GM19099 (cell line): ENCODE measurements around the gene DNM1.

ENCODE experiments used
- POLR2A ChIP-seq: IDR thresholded peaks from 3 replicates; pipeline ENCODE4 v1.6.1; 2011; ENCODE audit warnings: low read depth; ENCODE audit not compliant: insufficient read length; ENCODE audit errors: extremely low read depth

Gene DNM1

DNA sequence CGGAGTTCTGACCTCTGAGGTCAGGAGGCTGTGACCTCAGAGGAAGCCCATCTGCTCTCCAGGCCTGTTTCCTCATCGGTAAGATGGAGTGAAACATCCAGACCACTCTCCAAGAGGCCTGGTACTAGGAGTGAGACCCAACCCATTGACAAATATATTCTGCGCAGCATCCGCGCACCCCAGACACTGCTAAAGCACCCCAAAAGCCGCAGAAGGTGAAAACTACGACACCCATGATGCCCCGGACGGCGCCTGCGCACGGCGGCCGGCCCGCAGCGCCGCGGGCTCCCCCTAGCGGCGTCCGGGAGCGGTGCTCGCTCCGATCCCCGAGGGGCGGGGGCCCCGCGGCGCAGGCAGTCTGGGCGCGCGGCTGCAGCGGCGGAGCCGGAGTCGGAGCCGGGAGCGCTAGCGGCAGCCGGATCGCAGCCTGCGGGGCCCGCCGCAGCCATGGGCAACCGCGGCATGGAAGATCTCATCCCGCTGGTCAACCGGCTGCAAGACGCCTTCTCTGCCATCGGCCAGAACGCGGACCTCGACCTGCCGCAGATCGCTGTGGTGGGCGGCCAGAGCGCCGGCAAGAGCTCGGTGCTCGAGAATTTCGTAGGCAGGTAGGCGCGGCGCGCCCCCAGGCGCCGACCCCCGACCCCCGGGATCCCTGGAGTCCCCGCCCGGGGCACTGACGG, at the start of gene DNM1:
TSS of gene DNM1 (plus strand) at position 356 of the 683 bp plus-strand sequence. CDS start at position 448, 92 bp downstream.
- no peak for TF ChIP-seq POLR2A

DNA sequence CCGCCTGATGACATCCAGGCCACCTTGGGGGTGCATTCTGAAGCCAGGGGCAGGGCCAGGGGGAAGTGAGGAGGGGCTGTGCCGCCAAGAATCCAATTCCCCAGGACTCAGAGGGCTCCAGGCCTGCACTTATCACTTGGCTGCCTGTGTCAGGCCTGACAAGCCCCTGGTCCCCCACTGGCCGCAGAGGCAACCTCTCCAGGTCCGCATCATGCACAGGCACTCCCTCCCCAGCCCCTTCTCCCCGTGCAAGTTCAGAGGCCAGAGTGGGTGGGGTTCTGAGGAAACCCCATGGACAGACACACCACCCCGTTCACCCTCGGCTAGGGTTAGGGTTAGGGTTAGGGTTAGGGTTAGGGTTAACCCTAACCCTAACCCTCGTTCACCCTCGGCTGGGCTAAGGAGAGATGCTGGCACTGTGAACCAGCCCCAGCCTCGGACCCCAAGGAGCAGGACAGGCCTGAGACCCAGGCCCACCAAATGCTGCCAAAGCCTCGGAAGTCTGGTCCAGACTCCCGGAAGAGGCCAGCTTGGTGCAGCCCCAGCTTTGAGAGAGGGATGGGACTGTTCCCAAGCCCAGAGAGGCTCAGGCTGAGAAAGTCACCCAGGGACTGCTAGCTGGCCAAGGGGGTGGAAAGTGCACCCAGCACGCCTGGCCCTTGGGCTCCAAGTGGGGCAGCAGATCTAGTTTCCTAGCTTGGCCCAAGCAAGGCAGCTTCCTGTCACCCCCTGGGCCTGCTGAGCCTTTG, 49.1 kb upstream of the DNM1 start:
- TF ChIP-seq POLR2A = no peak

DNA sequence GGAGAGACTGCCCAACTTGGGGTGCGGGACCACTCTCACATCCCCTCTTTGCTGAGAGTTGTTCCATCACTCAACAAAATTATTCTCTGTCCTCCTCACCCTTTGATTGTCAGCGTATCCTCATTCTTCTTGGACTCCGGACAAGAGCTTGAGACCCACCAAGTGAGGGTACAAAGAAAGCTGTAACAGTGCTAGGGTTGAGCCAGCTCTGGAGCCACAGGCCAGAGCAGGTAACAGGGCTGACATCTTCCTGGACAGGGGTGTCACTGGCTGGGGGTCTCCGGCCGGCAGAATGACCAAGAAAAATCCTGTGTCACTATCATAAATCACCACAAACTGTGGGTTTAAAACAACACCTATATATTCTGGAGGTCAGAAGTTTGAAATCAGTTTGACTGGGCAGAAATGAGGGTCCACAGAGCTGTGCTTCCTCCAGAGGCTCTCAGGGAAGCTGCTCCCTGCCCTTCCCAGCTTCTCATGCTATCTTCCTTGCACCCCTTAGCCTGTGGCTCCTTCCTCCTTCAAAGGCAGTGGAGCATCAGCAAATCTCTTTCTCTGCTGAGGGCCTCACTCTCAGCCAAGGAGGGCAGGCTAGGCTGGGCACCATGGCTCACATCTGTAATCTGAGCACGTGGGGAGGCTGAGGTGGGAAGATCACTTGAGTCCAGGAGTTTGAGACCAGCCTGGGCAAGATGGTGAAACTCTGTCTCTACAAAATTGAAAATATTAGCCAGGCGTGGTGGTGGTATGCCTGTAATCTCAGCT, 47.3 kb upstream of the DNM1 start:
- TF ChIP-seq POLR2A = no peak

- no peak for TF ChIP-seq POLR2A
These were observed 43.7 kb upstream of the DNM1 start for GRCh38 chr9:128159522-128159783.

DNA sequence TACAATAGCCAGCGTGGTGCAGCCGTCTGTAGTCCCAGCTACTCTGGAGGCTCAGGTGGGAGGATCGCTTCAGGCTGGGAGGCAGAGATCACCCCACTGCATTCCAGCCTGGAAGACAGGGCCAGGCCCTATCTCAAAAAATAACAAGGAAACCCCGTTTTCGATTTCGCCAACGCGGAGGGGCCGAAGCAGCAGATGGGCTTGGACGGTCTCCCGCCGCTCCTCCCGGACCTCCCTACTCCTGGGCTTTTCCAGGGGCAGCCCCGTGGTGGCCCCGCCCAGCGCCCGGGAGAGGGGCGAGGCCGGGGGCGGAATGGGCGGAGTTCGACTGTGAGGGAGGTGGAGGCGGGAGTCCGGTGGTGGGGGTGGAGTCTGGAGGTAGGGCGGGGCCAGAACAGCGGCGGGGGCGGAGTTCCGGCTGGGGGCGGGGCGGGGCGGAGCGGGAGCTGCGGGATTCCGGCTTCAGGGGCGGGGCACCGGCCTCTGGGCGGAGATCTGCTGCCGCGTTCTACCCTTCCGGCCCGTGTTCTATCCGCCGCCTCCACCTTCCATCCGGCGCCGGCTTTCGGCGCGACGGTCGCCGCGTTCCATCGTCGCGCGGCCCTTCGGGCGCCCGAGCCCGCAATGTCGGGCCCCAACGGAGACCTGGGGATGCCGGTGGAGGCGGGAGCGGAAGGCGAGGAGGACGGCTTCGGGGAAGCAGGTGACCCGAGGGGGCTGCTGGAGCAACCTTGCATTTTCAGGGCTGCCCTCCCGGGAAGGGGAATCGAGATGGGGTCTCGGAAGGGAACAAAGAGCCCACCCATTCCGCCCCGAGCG, 43.2 kb upstream of the DNM1 start, which contains the start of gene BBLN:
TSS of gene BBLN (plus strand) at position 482 of the 819 bp plus-strand sequence. CDS start at position 625, 143 bp downstream.
- peak; percentile 96 for TF ChIP-seq POLR2A

DNA sequence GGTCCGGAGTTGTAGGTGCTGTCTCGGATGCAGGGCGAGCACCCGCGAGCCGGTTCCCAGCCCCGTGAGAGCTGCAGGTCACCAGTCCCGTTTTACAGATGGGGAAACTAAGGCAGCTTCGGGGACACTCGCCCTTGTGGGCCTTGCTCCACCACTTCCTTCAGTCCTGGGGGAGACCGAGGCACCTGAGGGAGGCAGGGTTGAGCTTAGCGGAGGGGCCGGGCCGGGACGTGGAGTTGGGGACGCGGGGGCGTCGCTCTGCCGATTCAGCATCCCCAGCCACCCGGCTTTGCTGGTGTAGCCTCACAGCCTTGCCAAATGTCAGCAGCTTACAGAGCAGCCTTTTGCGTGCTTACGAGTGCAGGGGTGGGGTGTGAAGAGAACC, 42.6 kb upstream of the DNM1 start:
- TF ChIP-seq POLR2A = no peak

- no peak for TF ChIP-seq POLR2A
These were observed 41.8 kb upstream of the DNM1 start for GRCh38 chr9:128161215-128161902.

DNA sequence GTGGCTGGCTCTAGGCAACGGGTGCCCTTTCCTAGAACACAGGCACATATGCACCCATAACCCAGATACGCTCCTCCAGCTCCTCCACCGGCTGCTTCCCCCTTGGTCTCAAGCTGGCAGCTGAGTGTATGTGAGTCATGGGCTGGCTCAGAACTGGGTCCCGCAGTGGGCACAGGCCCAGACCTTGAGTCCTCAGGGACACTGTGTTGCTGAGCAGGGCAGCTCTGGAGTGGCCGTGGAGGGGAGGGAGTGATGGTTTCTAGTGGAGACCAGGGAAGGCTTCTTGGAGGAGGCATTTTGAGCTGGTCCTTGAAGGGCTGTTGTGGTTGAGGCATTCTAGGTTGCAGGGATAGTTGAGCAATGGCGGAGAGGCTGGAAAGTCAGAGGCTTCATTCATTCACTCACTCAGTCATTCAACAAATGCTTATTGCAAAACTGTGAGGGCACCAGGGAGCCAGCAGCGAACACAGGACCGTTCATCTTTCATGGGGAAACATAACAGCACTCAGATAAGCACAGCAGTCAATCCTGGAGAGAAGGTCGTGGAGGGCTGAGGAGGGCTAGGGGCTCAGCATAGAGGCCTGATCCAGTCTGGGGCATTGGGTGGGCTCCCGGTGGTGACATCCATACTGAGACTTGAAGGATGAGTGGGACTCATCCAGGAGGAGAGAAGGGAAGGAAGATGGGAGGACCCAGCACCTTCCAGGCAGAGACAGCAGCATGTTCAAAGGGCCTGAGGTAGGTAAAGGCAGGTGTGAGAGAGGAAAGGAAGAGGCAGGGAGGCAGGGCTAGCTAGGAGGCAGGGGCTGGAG, 40.8 kb upstream of the DNM1 start:
- no peak for TF ChIP-seq POLR2A

GRCh38 chr9:128163027-128163515, 40.1 kb upstream of the DNM1 start:
- TF ChIP-seq POLR2A = no peak

DNA sequence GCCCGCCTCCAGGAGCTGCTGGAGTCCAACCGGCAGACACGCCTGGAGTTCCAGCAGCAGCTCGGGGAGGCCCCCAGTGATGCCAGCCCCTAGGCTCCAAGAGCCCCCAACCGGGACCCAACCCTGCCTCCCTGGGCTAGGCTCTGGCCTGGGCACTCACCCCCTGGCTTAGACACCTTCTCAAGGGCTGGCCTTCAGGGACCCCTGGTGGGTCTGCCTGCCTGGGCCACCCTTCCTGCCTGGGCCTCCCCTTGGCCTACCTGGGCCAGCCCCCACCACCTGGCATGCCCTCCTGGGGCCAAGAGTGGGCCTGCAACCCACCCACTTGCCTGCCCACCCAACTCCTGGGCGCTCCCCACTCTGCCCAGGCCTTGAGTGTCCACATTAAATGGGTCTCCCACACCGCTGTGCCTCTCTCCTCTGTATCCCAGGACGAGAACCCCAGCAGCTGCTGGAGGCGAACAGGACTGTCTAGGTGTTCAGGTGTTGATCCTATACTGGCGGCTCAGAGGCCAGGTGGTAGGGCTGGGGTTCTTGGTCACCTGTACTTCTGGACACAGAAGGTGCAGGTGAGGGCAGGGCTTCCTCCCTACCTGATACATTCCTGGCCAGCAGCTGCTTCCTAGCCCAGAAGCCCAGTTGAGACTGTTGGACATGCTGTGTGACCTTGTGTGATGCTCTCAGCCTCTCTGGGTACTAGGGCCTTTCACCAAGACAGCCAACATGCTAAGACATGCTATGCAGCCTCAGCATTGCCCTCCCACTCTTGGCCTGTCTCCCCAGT, 39.5 kb upstream of the DNM1 start:
- TF ChIP-seq POLR2A = no peak

DNA sequence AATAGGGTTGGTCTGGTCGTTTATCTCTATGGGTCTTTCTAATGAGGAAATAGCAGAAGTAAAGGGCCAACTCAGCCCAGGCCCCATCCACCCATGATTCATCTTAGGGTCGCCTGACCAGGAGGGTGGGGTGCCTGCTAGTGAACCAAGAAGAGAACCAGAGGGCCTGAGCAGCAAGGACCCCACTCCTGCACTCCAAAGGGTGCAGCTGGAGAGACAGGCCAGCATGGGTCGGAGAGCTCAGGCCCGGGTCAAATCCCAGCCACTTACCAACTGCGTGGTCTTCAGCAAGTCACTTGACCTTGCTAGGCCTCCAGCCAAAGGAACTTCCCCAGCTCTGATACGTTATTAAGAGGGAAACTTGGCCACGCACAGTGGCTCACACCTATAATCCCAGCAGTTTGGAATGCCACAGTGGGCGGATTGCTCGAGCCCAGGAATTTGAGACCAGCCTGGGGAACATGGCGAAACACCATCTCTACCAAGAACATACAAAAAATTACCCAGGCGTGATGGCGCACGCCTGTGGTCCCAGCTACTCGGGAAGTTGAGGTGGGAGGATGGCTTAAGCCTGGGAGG, 38.8 kb upstream of the DNM1 start:
- no peak for TF ChIP-seq POLR2A

DNA sequence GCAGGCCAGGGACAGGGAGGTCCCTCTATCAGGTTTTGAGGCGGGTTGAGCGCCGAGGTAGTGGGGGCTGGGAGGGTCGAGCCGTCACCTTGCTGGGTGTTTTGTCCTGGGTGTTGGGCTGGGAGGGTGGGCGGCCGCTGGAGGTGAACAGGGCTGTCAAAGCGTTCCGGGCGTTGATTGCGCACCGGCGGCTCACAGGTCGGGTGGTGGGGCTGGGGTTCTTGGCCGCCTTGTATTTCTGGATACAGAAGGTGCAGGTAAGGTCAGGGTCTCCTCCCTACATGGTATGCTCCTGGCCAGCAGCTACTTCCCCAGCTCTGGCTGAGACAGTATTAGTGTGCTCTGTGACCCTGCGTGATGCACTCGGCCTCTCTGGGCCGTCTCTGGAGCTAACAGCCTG, 37.0 kb upstream of the DNM1 start:
- no peak for TF ChIP-seq POLR2A
